HepG2 (cell line): ENCODE results near the gene MIGA2.

Experiments
- ASH2L ChIP-seq: fragments of 300-600, 200-600 bp; sonication (generic); IDR thresholded peaks from 2 replicates; pipeline ENCODE4 v1.7.0; 2017; ENCODE audit warnings: low read depth, mild to moderate bottlenecking, moderate library complexity, mixed read lengths, low read length; ENCODE audit not compliant: insufficient read length
- CBFB ChIP-seq: sonication (generic); formaldehyde crosslinking; IDR thresholded peaks from 2 replicates; pipeline ENCODE4 v1.4.0; 2020; ENCODE audit warnings: missing genetic modification reagents
- MTA3 ChIP-seq: sonication (generic); formaldehyde crosslinking; IDR thresholded peaks from 2 replicates; pipeline ENCODE4 v1.4.0; 2020; ENCODE audit warnings: missing genetic modification reagents
- MTF1 ChIP-seq: sonication (generic); formaldehyde crosslinking; IDR thresholded peaks from 2 replicates; pipeline ENCODE4 v1.5.0; 2020; ENCODE audit warnings: missing genetic modification reagents
- RBAK ChIP-seq: sonication (generic); formaldehyde crosslinking; IDR thresholded peaks from 2 replicates; pipeline ENCODE4 v1.5.1; 2020; ENCODE audit warnings: mild to moderate bottlenecking, missing genetic modification reagents
- ZNF232 ChIP-seq: sonication (generic); formaldehyde crosslinking; IDR thresholded peaks from 2 replicates; pipeline ENCODE4 v1.4.0; 2020; ENCODE audit warnings: missing genetic modification reagents, borderline replicate concordance
- ZNF274 ChIP-seq: sonication (generic); formaldehyde crosslinking; IDR thresholded peaks from 2 replicates; pipeline ENCODE4 v1.5.1; 2020; ENCODE audit warnings: mild to moderate bottlenecking, missing genetic modification reagents
- ZNF318 ChIP-seq: sonication (generic); formaldehyde crosslinking; IDR thresholded peaks from 2 replicates; pipeline ENCODE4 v1.4.0; 2020; ENCODE audit warnings: mild to moderate bottlenecking, missing genetic modification reagents
- ZNF367 ChIP-seq: sonication (generic); formaldehyde crosslinking; IDR thresholded peaks from 2 replicates; pipeline ENCODE4 v1.4.0; 2020; ENCODE audit warnings: missing genetic modification reagents, borderline replicate concordance
- ZNF547 ChIP-seq: sonication (generic); formaldehyde crosslinking; IDR thresholded peaks from 2 replicates; pipeline ENCODE4 v1.5.1; 2020; ENCODE audit warnings: mild to moderate bottlenecking, missing genetic modification reagents
- ZNF558 ChIP-seq: sonication (generic); formaldehyde crosslinking; IDR thresholded peaks from 2 replicates; pipeline ENCODE4 v1.9.0; 2022; ENCODE audit warnings: mild to moderate bottlenecking, missing genetic modification reagents, borderline replicate concordance
- ZNF7 ChIP-seq: IDR thresholded peaks from 2 replicates; pipeline ENCODE4 v1.6.1; 2016; ENCODE audit warnings: missing biosample characterization, missing genetic modification reagents
- ZNF746 ChIP-seq: sonication (generic); formaldehyde crosslinking; IDR thresholded peaks from 2 replicates; pipeline ENCODE4 v1.8.0; 2022; ENCODE audit warnings: mild to moderate bottlenecking, missing genetic modification reagents
- TF ChIP-seq, protein P1 (sequence below): sonication (generic); formaldehyde crosslinking; IDR thresholded peaks from 2 replicates; pipeline ENCODE4 v1.5.0; 2020; ENCODE audit warnings: mild to moderate bottlenecking, missing genetic modification reagents, moderate library complexity

DNA sequence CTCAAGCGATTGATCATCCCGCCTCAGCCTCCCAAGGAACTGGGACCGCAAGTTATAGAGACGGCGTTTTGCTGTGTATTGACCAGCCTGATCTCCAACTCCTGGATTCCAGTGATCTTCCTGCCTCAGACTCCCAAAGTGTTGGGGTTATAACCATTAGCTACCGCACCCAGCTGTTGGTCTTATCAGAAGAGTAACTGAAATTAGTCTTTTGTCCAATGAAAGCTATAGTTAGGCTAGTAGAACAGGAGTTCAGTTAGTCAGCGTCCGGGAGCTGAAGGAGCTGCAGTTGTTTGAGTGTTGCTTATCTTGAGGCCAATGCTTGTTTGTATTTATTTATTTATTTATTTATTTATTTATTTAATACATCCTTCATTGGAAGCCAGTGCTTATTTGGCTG lies 3.2 kb upstream of the MIGA2 start:
- TF ChIP-seq, protein P1, sequence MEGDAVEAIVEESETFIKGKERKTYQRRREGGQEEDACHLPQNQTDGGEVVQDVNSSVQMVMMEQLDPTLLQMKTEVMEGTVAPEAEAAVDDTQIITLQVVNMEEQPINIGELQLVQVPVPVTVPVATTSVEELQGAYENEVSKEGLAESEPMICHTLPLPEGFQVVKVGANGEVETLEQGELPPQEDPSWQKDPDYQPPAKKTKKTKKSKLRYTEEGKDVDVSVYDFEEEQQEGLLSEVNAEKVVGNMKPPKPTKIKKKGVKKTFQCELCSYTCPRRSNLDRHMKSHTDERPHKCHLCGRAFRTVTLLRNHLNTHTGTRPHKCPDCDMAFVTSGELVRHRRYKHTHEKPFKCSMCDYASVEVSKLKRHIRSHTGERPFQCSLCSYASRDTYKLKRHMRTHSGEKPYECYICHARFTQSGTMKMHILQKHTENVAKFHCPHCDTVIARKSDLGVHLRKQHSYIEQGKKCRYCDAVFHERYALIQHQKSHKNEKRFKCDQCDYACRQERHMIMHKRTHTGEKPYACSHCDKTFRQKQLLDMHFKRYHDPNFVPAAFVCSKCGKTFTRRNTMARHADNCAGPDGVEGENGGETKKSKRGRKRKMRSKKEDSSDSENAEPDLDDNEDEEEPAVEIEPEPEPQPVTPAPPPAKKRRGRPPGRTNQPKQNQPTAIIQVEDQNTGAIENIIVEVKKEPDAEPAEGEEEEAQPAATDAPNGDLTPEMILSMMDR (CRISPR knock-in tag) = no peak
- TF ChIP-seq CBFB (CRISPR knock-in tag) (no peak), ASH2L (no peak), ZNF318 (CRISPR knock-in tag) (no peak), ZNF367 (CRISPR knock-in tag) (no peak), ZNF746 (no peak), ZNF232 (CRISPR knock-in tag) (no peak), ZNF274 (CRISPR knock-in tag) (no peak), MTA3 (no peak), RBAK (CRISPR knock-in tag) (no peak), ZNF7 (no peak), MTF1 (CRISPR knock-in tag) (no peak), ZNF558 (CRISPR knock-in tag) (no peak), ZNF547 (CRISPR knock-in tag) (no peak)
